Glomerular endothelial cell (primary cell): Measurements from ENCODE around the gene GKAP1. TPM values are rescaled to one million over a fixed set of nuclear protein-coding genes. Genes with fewer than 3 reads are reported as not detected.
"Not testable (repeated sequence)": the region's sequence is repeated elsewhere in the genome, so short reads cannot be mapped to it uniquely, and the experiment has no call there.

Experiments
- DNase-seq: peaks from one replicate; pipeline ENCODE4 v3.0.0-alpha.2; 2011; ENCODE audit warnings: low read depth, low spot score; ENCODE audit errors: extremely low read depth
- total RNA-seq: library from RNA; depleted of rRNA; stranded (reverse); fragments of >200 nt; gene quantifications from 2 replicates; pipeline ENCODE4 v1.2.3, GENCODE V29; 2015

Gene GKAP1
- total RNA-seq: 0.78 and 1.9 TPM in 2 replicates

GRCh38 chr9:83817356-83818278 lies at the start of gene GKAP1:
Gene GKAP1, minus strand, starts transcription at chr9:83817769. Its CDS starts 11,252 bp downstream, at chr9:83806517.
- DNase-seq: not testable (repeated sequence)

GRCh38 chr9:83849895-83850294 lies 32.3 kb upstream of the GKAP1 start:
- not testable (repeated sequence) for DNase-seq

GRCh38 chr9:83837070-83837643 lies 19.6 kb upstream of the GKAP1 start:
- not testable (repeated sequence) for DNase-seq

GRCh38 chr9:83830426-83831071 lies 13.0 kb upstream of the GKAP1 start:
- not testable (repeated sequence) for DNase-seq

- DNase-seq: not testable (repeated sequence)
These were observed 7.5 kb upstream of the GKAP1 start for GRCh38 chr9:83824986-83825623.

GRCh38 chr9:83817011-83817355 lies 586 bp downstream of the GKAP1 start:
- not testable (repeated sequence) for DNase-seq

GRCh38 chr9:83815120-83815519 lies 2.4 kb downstream of the GKAP1 start:
- not testable (repeated sequence) for DNase-seq

- not testable (repeated sequence) for DNase-seq
These were observed 8.4 kb downstream of the GKAP1 start for GRCh38 chr9:83809213-83809612.

- DNase-seq: not testable (repeated sequence)
These were observed 13.1 kb downstream of the GKAP1 start for GRCh38 chr9:83804454-83804853.

GRCh38 chr9:83803941-83804340 lies 13.6 kb downstream of the GKAP1 start:
- DNase-seq: not testable (repeated sequence)

GRCh38 chr9:83800236-83801033 lies 17.1 kb downstream of the GKAP1 start:
- no peak for DNase-seq

- DNase-seq: no peak
These were observed 23.5 kb downstream of the GKAP1 start for GRCh38 chr9:83794051-83794450.

GRCh38 chr9:83792746-83793145 lies 24.8 kb downstream of the GKAP1 start:
- DNase-seq: no peak

GRCh38 chr9:83778164-83778563 lies 39.4 kb downstream of the GKAP1 start:
- DNase-seq: no peak

- no peak for DNase-seq
These were observed 41.6 kb downstream of the GKAP1 start for GRCh38 chr9:83775932-83776331.

- DNase-seq: no peak
These were observed 44.7 kb downstream of the GKAP1 start for GRCh38 chr9:83772860-83773259.

- DNase-seq: no peak
These were observed 52.2 kb downstream of the GKAP1 start for GRCh38 chr9:83765376-83765775.

- DNase-seq: no peak
These were observed 63.1 kb downstream of the GKAP1 start for GRCh38 chr9:83754383-83754977.

- no peak for DNase-seq
These were observed 67.9 kb downstream of the GKAP1 start for GRCh38 chr9:83749706-83750105.

- no peak for DNase-seq
These were observed 73.4 kb downstream of the GKAP1 start for GRCh38 chr9:83744206-83744605.
